ENCODE measurements around the gene NLGN4X. TPM values are rescaled to one million over a fixed set of nuclear protein-coding genes. Genes with fewer than 3 reads are reported as not detected.

The NLGN4X gene
- polyA plus RNA-seq, 1 donor from 2014 or later: 18.0 TPM

DNA sequence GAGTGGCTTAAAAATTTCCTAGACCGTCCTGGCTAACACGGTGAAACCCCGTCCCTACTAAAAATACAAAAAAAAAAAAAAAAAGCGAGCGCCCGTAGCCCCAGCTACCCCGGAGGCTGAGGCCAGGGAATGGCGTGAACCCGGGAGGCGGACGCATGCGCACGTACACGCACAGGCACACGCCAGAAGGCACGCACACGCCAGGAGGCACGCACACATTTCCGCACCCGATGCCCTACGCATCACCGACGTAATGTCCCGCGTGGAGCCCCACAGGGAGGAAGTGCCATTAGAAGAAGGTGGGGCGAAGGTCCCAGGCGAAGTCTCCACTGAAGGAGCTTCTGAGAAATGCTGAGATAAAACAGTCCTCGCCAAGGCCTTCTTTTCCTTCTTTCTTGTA is 41.4 kb downstream of the NLGN4X start:
- no peak for TF ChIP-seq SMC3 (conservative IDR thresholded peaks at IDR 0.05; ENCODE audit: poor library complexity)
- TF ChIP-seq MXI1 (conservative IDR thresholded peaks at IDR 0.05; ENCODE audit: poor library complexity, severe bottlenecking): no peak
- no peak for TF ChIP-seq RAD21 (conservative IDR thresholded peaks at IDR 0.05)
- no peak for TF ChIP-seq EZH2 (IDR thresholded peaks at IDR 0.05; ENCODE audit: borderline replicate concordance, insufficient read depth, low read length, poor library complexity, severe bottlenecking)
- TF ChIP-seq, protein P1, sequence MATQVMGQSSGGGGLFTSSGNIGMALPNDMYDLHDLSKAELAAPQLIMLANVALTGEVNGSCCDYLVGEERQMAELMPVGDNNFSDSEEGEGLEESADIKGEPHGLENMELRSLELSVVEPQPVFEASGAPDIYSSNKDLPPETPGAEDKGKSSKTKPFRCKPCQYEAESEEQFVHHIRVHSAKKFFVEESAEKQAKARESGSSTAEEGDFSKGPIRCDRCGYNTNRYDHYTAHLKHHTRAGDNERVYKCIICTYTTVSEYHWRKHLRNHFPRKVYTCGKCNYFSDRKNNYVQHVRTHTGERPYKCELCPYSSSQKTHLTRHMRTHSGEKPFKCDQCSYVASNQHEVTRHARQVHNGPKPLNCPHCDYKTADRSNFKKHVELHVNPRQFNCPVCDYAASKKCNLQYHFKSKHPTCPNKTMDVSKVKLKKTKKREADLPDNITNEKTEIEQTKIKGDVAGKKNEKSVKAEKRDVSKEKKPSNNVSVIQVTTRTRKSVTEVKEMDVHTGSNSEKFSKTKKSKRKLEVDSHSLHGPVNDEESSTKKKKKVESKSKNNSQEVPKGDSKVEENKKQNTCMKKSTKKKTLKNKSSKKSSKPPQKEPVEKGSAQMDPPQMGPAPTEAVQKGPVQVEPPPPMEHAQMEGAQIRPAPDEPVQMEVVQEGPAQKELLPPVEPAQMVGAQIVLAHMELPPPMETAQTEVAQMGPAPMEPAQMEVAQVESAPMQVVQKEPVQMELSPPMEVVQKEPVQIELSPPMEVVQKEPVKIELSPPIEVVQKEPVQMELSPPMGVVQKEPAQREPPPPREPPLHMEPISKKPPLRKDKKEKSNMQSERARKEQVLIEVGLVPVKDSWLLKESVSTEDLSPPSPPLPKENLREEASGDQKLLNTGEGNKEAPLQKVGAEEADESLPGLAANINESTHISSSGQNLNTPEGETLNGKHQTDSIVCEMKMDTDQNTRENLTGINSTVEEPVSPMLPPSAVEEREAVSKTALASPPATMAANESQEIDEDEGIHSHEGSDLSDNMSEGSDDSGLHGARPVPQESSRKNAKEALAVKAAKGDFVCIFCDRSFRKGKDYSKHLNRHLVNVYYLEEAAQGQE (IDR thresholded peaks at IDR 0.05; ENCODE audit: borderline replicate concordance): no peak
- TF ChIP-seq, protein P2, sequence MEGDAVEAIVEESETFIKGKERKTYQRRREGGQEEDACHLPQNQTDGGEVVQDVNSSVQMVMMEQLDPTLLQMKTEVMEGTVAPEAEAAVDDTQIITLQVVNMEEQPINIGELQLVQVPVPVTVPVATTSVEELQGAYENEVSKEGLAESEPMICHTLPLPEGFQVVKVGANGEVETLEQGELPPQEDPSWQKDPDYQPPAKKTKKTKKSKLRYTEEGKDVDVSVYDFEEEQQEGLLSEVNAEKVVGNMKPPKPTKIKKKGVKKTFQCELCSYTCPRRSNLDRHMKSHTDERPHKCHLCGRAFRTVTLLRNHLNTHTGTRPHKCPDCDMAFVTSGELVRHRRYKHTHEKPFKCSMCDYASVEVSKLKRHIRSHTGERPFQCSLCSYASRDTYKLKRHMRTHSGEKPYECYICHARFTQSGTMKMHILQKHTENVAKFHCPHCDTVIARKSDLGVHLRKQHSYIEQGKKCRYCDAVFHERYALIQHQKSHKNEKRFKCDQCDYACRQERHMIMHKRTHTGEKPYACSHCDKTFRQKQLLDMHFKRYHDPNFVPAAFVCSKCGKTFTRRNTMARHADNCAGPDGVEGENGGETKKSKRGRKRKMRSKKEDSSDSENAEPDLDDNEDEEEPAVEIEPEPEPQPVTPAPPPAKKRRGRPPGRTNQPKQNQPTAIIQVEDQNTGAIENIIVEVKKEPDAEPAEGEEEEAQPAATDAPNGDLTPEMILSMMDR (IDR thresholded peaks at IDR 0.05; ENCODE audit: poor library complexity, severe bottlenecking): no peak
- no peak for TF ChIP-seq POLR2AphosphoS5 (IDR thresholded peaks at IDR 0.05)
- no peak for TF ChIP-seq EP300 (conservative IDR thresholded peaks at IDR 0.05; ENCODE audit: poor library complexity, severe bottlenecking)
- no peak for TF ChIP-seq TAF1 (IDR thresholded peaks at IDR 0.05; ENCODE audit: low read depth)
- Histone ChIP-seq H3K27ac (ENCODE audit: low read length) (no peak overlapping the region), H3F3A (ENCODE audit: insufficient read depth, low read length, poor library complexity, severe bottlenecking) (no peaks in the 10 kb centered on the region), H3K27me3 (ENCODE audit: insufficient read depth, low read depth, low read length) (no peaks in the 10 kb centered on the region), H3K36me3 (ENCODE audit: insufficient read depth, low read length) (no peaks in the 10 kb centered on the region), H3K9me2 (ENCODE audit: insufficient read depth, low read length) (no peaks in the 10 kb centered on the region), H3K9me3 (ENCODE audit: low read length) (no peaks in the 10 kb centered on the region), H4K20me1 (ENCODE audit: insufficient read depth) (no peaks in the 10 kb centered on the region), H3K9ac (ENCODE audit: low read length) (no peak overlapping the region), H3K79me2 (replicated peaks; ENCODE audit: insufficient read depth, low read length) (no peaks in the 10 kb centered on the region), H3K4me3 (ENCODE audit: low read length) (no peak overlapping the region), H2AFZ (ENCODE audit: low read depth, low read length) (no peak overlapping the region), H3K4me2 (ENCODE audit: low read length) (no peak overlapping the region)

DNA sequence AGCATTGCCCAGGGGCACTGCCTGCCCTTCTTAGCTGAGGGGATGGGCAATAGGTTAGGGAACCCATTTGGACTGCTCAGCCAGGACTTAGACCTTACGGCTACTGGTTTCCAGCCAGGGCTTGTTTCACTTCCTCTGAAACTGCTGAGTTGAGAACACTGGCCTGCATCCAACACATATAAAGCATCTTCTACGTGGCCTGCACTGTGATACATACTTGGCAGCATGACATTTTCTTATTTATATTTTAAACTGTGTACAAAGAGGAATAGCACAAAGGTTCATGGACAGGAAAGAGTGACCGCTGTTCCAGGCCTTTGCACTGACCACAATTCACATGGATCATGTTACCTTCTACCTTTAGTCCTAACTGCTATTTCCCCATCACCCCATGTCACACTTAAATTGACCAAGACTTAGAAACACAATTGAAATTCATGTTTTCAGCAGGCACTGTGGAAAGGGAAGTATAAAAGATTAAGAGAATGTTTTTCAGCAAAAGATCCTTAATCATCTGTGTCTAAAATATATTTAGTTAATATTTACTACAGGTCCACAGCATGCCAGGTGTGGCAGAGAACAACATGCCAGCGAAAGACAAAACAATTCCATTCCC is 43.7 kb downstream of the NLGN4X start:
- no peak overlapping the region for H3K4me3 ChIP-seq (ENCODE audit: low read length)
- H3K9me2 ChIP-seq (ENCODE audit: insufficient read depth, low read length): no peaks in the 10 kb centered on the region
- no peak overlapping the region for H2AFZ ChIP-seq (ENCODE audit: low read depth, low read length)
- no peaks in the 10 kb centered on the region for H3F3A ChIP-seq (ENCODE audit: insufficient read depth, low read length, poor library complexity, severe bottlenecking)
- no peak overlapping the region for H3K4me2 ChIP-seq (ENCODE audit: low read length)
- no peak overlapping the region for H3K9ac ChIP-seq (ENCODE audit: low read length)
- H3K36me3 ChIP-seq (ENCODE audit: insufficient read depth, low read length): no peaks in the 10 kb centered on the region
- no peaks in the 10 kb centered on the region for H4K20me1 ChIP-seq (ENCODE audit: insufficient read depth)
- no peaks in the 10 kb centered on the region for H3K9me3 ChIP-seq (ENCODE audit: low read length)
- TF ChIP-seq POLR2AphosphoS5 (IDR thresholded peaks at IDR 0.05) (no peak), EP300 (conservative IDR thresholded peaks at IDR 0.05; ENCODE audit: poor library complexity, severe bottlenecking) (no peak), EZH2 (IDR thresholded peaks at IDR 0.05; ENCODE audit: borderline replicate concordance, insufficient read depth, low read length, poor library complexity, severe bottlenecking) (no peak), RAD21 (conservative IDR thresholded peaks at IDR 0.05) (no peak), SMC3 (conservative IDR thresholded peaks at IDR 0.05; ENCODE audit: poor library complexity) (no peak), TAF1 (IDR thresholded peaks at IDR 0.05; ENCODE audit: low read depth) (no peak), MXI1 (conservative IDR thresholded peaks at IDR 0.05; ENCODE audit: poor library complexity, severe bottlenecking) (no peak)
- TF ChIP-seq, protein P2 (IDR thresholded peaks at IDR 0.05; ENCODE audit: poor library complexity, severe bottlenecking): no peak
- TF ChIP-seq, protein P1 (IDR thresholded peaks at IDR 0.05; ENCODE audit: borderline replicate concordance): no peak
- H3K27ac ChIP-seq (ENCODE audit: low read length): no peak overlapping the region
- no peaks in the 10 kb centered on the region for H3K79me2 ChIP-seq (replicated peaks; ENCODE audit: insufficient read depth, low read length)
- no peaks in the 10 kb centered on the region for H3K27me3 ChIP-seq (ENCODE audit: insufficient read depth, low read depth, low read length)
